Measurements from ENCODE around the gene PLA2G12A.
"Not testable (repeated sequence)": the region's sequence is repeated elsewhere in the genome, so short reads cannot be mapped to it uniquely, and the experiment has no call there.

Gene PLA2G12A

GRCh38 chr4:109728385-109728784 lies 1.5 kb downstream of the PLA2G12A start:
- no peak for DNase-seq (ENCODE audit: low spot score)

- DNase-seq (ENCODE audit: low spot score) = no peak
These were observed 6.8 kb downstream of the PLA2G12A start for GRCh38 chr4:109723110-109723509.

DNA sequence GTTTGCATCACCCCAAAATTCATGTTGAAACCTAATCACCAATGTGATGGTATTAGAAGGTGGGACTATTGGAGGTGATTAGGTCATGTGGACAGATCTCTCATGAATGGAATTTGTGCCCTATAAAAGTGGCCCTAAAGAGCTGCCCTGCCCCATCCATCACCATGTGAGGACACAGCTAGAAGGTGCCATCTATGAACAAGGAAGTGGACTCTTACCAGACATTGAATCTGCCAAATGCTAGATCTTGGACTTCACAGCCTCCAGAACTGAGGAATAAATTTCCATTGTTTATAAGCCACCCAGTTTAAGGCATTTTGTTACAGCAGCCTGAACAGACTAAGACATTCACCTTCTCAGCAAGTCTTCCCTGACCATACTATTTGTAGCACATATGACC lies 7.5 kb downstream of the PLA2G12A start:
- no peak for DNase-seq (ENCODE audit: low spot score)

GRCh38 chr4:109721033-109721432 lies 8.8 kb downstream of the PLA2G12A start:
- DNase-seq (ENCODE audit: low spot score) = no peak

- DNase-seq (ENCODE audit: low spot score) = no peak
These were observed 10.3 kb downstream of the PLA2G12A start for GRCh38 chr4:109719604-109720003.

DNA sequence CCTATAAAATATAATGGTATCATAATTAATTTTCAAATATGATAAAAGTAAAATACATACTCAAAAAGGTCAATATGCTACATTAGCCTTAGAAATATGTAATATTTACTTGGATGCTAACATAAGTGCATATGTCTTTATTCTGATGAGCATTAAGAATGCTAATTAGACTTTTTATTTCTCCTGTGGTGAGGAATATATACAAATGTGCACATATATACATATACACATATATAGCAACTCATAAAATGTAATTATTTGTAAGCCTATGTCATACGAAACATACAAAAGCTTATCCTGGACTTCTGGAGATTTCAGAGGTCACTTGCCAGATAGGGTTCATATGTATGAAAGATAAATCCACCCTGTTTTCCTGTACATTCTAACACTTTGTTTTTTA lies 11.1 kb downstream of the PLA2G12A start:
- DNase-seq (ENCODE audit: low spot score) = no peak

DNA sequence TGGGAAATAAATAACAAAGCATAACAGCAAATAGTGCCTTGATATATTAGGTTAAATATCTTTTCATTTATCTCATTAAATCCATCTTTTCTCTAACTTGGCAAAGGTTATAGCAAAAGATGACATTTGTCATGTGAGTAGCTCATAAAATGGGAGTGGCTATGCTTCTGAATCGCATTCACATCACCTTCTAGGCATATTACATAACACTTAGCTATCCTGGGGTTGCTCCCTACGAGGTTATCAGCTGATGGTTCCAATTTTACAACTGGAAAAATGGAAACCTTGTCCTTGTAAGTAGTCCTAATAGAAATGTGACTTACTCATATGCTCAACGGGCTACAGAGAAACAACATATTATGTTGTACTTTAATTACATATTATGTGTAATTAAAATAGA lies 16.4 kb downstream of the PLA2G12A start:
- no peak for DNase-seq (ENCODE audit: low spot score)

GRCh38 chr4:109708990-109709389 lies 20.9 kb downstream of the PLA2G12A start:
- DNase-seq (ENCODE audit: low spot score) = no peak

- no peak for DNase-seq (ENCODE audit: low spot score)
These were observed 21.4 kb downstream of the PLA2G12A start for GRCh38 chr4:109708435-109708834.

GRCh38 chr4:109703664-109704361 lies 26.1 kb downstream of the PLA2G12A start:
- peak; percentile 10 for DNase-seq (ENCODE audit: low spot score)

DNA sequence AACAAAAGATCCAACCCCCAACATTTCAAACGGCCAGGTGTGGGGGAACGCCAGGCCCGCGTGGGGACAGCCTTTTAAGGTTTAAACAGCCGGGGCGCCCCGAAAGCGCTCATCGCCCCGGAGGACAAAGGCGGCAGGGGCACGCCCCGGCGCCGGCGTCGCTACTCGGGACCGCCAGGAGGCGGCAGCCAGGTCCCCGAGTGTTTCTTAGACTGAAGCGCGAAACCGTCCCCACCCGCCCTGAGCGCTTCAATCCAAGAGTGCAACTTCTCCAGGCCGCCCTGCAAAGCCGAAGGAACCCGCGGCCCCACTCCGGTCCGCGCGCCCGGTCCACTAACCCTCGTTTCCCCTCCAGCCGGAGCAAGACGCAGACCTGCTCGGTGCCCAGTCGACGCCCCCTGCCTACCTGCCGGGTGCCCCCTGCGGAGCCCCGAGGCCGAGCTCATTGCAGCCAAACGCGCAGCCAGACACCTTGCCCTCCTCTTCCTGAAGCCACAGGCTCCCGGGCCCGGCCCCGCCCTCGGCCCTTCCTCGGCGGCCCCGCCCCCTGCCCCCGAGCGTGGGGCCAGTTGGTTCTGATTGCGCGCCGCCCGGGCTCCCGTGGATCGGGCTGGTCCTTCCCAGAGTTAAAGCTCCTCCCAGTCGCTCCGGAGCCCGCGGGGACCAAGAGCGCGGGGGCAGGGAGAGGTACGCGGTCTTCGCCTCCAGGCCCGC lies 26.8 kb downstream of the PLA2G12A start, which contains the start of gene CASP6:
CASP6 (minus strand) TSS at position 496 of the 714 bp plus-strand sequence; CDS start at position 446, 50 bp downstream.
- DNase-seq (ENCODE audit: low spot score) = peak; percentile 70

DNA sequence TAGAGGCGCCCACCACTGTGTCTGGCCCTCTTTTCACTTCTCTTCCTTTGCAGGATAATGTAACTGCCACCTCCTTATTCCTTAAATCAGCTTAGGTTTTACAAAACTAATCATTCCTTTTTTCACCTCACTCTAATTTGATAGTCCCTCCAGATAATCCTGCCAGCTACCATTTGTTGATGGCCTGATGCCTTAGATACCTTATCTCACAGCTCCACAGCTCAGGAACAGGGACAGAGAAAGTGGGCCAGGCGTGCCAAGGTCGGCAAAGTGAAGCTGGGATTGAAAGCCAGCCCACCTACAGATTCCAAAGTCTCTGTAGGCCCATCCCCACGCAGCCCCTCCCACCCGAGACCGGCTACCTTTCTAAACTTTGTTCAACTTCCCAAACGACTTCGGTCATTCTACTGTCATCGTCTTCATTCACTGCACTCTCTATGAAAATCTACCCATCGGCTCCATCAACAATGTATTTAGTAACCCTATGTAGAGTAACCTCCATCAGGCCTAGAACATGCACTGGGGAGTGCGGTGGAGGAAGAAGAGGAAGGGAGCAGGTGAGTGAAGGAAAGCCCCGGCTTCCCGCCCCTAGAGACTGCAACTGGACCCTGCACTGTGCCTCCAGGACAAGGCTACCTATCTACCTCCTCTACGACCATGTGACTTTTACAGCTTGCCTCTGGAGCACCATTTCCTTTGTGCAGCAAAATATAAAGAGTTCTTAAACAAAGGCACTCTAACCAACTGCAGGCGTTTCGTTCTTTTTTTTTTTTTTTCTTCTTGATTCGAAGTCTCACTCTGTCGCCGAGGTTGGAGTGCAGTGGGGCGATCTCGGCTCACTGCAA lies 28.1 kb downstream of the PLA2G12A start:
- no peak for DNase-seq (ENCODE audit: low spot score)

GRCh38 chr4:109699553-109700225 lies 30.2 kb downstream of the PLA2G12A start:
- DNase-seq (ENCODE audit: low spot score) = no peak

DNA sequence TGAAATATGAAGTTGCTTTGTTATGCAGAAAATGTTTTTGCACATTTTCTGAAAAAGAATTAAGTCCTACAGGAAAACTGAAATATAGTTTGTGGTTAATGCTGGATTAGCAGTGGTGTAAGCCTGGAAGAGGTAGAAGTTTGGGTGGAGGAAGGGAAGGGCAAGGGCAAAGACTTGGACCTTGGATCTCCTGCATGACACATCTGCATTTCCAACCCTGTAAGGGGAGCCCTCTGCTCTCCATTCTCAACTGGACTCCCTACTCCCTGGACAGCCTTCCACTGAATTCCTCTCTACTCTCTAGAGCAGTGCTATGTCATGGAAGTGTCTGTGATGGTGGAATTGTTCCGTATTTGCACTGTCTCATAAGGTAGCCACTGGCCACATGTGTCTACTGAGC lies 31.2 kb downstream of the PLA2G12A start:
- DNase-seq (ENCODE audit: low spot score) = no peak

- DNase-seq (ENCODE audit: low spot score) = no peak
These were observed 38.4 kb downstream of the PLA2G12A start for GRCh38 chr4:109691411-109691920.

DNA sequence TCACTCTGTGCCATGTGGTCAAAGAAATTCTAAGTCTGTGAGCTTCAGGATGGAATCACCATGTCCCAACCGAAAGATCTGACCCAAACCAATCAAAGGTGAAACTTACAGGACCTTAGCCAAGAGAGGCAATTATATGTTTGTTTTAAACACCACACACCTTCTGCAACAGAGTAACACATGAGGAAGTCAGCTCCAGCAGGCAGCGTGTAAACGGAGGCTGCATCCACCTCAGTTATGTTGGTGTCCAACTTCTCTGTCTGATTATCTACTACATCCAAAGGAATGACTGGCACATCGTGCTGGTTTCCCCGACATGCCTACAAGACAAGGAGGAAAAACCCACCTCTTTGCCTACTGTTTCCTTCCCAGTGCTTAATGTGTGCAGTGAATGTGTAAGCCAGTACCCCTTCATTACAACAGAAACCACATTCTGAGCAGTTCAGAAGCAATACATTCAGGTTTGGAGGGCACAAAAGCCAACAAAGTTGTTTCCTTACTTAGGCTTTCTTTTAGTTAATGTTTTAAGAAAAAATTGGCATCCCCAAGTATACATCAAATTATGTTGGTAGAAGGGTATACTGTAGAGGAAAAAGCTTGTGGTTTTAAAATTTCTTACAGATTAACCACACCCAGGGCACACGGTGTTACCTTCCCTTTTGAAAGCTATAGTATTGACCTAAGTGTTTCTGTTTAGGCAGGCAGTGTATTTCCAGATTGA lies 39.0 kb downstream of the PLA2G12A start:
- no peak for DNase-seq (ENCODE audit: low spot score)

DNA sequence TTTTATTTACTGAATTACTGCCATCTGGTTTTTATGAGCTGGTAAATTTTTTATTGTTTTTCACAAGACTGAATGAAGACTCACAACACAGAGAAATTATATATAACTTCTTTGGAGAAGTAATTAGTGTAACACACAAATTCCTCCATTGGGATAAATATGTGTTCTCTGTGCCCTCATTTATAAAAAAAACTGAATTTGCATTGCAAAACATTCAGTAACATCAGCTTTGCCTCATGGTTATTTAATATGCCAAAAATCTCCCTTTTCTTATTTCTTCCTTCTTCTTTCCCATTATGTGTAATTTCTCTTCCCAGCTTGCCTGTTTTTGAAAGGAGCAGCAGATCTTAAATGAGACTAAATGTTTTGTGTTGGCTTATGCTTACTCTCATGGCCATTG lies 45.1 kb downstream of the PLA2G12A start:
- DNase-seq (ENCODE audit: low spot score) = no peak

DNA sequence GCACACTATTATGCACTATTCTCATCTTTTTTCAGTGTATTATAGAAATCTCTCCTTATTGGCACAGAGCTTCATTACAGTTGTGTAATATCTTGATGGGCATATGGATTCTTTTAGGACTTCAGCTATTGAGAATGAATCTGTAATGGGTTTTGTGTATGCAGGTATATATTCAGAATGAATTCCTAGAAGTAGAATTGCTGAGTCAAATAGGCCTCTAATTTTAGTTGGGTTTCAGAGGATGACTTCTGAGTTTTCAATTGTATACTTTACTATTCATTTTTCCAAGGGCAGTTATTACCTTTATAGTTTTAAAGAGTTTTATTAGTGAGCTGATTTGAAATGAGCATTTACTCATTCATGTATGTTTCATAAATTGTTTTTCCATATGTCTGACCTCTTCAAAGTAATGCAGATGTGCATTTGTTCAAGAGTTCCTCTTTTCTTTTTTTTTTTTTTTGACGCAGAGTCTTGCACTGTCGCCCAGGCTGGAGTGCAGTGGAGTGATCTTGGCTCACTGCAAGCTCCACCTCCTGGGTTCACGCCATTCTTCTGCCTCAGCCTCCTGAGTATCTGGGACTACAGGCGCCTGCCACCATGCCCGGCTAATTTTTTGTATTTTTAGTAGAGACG lies 46.1 kb downstream of the PLA2G12A start:
- DNase-seq (ENCODE audit: low spot score) = no peak

DNA sequence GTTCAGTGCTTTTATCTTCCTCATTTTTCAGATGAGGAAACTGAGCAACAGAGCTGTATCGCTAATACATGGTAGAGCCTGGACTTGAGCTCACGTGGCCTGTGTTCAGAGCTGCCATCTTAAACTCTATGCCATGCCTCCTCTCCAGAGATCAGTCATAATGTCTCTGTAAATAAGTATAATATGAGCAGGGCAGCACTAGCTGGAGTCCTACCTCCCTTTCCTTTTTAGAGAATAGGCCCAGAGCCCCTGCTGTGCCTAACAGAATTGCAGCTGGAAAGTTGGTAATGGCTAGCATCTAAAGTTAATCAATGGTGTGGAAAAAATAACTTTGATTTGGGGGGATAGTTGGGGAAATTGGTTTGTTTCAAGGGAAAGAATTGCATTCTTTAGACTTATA lies 47.0 kb downstream of the PLA2G12A start:
- DNase-seq (ENCODE audit: low spot score) = no peak

DNA sequence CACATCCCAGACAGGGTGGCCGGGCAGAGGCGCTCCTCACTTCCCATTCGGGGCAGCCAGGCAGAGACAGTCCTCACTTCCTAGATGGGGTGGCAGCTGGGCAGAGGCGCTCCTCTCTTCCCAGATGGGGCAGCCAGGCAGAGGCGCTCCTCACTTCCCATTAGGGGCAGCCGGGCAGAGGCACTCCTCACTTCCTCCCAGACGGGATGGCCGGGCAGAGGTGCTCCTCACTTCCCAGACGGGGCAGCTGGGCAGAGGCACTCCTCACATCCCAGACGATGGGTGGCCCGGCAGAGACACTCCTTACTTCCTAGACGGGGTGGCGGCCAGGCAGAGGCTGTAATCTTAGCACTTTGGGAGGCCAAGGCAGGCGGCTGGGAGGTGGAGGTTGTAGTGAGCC lies 50.9 kb downstream of the PLA2G12A start:
- not testable (repeated sequence) for DNase-seq (ENCODE audit: low spot score)

DNA sequence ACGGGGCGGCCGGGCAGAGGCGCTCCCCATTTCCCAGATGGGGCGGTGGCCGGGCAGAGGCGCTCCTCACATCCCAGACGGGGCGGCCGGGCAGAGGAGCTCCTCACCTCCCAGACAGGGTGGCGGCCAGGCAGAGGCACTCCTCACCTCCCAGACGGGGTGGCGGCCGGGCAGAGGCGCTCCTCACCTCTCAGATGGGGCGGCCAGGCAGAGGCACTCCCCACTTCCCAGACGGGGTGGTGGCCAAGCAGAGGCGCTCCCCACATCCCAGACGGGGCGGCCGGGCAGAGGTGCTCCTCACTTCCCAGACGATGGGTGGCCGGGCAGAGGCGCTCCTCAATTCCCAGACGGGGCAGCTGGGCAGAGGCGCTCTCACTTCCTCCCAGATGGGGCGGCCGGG lies 51.4 kb downstream of the PLA2G12A start:
- not testable (repeated sequence) for DNase-seq (ENCODE audit: low spot score)
